Measurements from ENCODE around the gene PPCS.
"Not testable (repeated sequence)": the region's sequence is repeated elsewhere in the genome, so short reads cannot be mapped to it uniquely, and the experiment has no call there.

The PPCS gene

DNA sequence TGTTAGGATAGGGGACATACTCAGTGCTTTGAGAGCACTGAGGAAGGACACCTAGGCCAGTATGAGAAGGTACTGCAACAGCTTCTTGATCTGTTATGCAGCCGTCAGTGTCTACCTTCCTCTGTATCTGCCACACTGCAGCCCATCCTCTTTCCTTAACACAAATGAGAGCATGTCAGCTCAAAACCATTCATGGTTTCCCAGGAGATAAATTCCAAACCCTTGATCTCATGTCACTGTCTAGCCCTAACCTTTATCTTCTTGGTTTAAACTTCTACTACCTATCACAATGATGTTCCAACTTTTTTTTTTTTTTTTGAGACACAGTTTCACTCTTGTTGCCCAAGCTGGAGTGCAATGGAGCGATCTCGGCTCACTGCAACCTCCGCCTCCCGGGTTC lies 1.9 kb upstream of the PPCS start:
- DNase-seq, result no peak

DNA sequence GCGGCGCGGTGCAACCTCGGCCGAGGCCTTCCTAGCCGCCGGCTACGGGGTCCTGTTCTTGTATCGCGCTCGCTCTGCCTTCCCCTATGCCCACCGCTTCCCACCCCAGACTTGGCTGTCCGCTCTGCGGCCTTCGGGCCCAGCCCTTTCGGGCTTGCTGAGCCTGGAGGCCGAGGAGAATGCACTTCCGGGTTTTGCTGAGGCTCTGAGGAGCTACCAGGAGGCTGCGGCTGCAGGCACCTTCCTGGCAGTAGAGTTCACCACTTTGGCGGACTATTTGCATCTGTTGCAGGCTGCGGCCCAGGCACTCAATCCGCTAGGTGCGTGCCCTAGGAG lies 379 bp downstream of the PPCS start:
- peak; percentile 72 for DNase-seq

DNA sequence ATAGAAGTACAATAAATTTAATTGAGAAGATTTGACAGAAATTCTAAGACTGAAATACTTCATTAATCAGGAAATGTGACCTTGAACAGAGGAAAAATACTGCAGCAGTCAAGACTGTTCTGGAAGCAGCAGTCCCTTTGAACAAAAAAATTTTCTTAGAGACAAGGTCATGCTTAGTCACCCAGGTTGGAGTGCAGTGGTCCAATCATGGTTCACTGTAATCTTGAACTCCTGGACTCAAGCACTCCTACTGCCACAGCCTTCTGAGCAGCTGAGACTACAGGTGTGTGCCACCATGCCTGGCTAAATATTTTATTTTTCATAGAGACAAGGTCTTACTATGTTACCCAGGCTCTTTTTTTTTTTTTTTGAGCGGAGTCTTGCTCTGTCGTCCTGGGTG lies 4.9 kb downstream of the PPCS start:
- DNase-seq, result no peak

DNA sequence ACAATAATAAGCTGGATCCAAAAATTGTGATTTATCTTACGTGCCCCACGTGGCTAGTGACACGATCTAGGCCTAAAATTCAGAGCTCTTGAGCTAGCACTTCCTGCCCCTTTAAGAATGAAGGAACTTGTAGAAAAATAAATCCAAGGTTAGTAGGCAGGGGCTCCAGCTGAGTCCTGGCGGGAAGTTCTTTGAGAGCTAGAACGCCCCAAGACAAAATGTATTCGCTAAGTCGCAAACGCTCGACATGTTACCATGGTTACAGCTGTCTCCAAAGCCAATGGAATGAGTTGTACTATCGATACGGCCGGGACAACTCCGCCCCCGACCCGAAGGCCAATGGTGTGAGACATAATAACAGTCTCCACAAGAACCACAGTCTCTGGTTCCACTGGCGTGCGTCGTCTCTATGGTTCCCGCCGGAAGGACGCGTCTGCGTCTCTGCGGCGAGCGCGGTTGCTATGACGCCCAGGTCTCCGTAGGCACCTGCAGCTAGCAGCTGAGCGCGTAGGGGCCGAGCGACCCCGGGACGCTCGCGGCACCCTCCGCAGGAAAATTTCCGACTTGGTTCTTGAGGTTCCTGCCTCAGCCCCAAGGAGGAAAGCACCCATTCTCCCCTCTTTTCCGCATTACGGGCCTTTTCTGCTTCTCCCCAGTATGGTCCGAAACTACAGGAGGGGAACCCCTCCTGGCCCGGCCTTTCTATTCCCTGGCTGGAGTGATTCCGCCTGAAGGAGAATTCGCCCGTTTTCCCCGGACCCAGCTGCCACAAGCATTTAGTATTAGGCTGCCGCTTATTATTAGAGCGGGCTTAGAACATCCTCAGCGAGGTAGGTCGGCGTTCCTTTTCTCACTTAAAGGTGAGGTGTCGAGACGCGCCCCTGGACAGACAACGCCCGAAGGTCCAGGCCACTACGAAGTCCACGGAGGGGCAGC lies 6.8 kb downstream of the PPCS start, which contains the start of gene CCDC30:
Gene CCDC30 (plus strand): TSS at position 459 of the 936 bp plus-strand sequence. CDS start 17,266 bp downstream, outside the sequence.
- DNase-seq, result peak; percentile 98

DNA sequence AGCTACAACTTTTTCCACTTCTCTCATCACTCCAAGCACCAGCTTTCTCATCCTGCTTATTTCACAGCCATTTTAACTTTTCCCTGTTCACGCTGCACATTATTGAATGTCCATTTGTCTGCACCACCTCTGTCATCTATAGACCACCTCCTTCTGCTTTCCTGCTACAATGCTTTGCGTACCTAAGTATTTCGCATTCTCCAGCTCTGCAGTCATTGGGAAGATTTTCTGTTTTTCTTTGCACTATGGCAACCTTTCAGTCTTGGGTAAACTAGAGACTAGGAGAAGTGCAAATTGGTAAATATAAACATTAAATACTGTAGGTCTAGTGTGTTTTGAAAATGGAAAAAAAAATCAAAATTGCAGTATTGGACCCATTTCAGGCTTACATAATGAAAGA lies 7.6 kb downstream of the PPCS start:
- DNase-seq, result no peak

DNA sequence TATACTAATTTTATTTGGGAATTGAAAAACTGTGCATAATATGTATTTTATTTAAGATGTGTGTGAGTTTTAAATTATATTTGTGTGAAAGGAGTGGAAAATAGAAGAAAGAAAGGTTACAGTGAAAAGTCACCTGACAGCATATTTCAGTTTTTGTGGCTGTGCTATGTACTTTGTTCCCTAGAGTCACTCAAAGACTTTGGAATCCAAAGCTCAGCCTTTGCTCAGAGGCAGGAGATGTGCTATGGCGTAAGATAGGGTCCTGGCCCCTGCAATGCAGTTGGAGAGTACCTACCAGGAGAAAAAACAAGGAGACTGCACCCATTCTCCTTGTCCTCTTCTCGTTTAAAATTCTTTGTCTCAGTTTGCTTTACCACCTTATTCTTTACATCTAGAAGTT lies 9.7 kb downstream of the PPCS start:
- DNase-seq, result no peak

DNA sequence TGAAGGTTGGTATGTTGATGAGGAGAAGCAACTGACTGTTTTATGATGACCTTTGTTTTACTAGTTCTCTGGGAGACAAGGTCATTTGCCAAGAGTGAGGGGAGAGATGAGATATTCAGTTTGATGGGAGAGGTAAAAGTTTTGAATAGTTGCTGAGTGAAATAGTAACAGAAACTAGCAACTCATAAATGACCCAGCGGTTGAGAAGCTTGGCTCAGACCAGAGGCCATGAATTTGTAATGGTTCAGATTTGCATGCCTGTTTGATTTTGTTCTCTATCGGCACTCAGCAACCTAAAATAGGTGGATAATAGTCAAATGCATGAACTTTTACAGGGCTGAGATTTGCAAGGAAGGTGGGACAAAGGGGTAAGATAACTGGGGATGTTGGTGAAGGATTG lies 13.4 kb downstream of the PPCS start:
- peak; percentile 5 for DNase-seq

DNA sequence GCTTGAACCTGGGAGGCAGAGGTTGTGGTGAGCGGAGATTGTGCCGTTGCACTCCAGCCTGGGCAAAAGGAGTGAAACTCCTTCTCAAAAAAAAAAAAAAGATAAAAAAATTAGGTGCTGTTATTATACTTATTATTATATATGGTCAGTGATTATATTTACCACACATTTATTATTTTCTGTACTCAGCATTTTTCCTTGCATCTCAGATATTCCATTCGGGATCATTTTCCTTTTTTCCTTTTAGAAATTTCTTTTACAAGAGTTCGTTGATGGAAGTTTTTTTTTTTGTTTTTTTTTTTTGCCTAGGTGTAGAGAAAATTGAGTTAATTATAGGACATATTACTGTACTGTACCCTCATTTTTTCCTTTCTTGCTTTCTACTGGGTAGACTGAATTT lies 20.3 kb downstream of the PPCS start:
- no peak for DNase-seq

DNA sequence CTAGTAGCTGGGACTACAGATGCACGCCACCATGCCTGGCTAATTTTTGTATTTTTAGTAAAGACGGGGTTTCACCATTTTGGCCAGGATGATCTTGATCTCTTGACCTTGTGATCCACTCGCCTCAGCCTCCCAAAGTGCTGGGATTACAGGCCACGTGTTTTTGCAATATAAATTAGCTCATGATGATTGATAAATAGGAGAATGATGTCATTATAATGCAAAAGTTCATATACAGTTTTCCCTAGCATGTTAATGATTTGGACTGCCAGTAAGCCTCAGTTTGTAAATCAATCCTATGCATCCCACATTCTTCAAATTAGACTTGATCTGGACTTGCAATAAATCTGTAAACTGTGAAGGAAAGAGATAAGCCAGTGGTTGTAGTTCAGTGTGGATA lies 21.0 kb downstream of the PPCS start:
- DNase-seq, result not testable (repeated sequence)

DNA sequence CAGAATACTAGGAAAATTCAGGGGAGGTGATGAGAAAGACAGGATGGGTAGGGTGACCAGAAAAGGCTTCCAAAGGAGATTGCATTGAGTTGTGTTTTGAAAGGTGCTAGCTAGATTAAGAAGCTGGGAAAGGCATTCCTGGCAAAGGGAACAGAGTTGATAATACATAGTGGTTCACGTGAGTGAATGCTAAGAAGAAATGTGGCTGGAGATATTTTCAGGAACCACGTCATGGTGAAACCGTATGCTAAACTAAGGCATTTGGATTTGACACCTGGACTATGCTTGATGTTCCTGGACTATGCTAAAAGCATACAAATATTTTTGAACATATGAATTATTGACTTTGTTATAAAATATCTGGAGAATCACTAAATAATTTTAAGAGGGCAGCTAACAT lies 21.4 kb downstream of the PPCS start:
- no peak for DNase-seq

DNA sequence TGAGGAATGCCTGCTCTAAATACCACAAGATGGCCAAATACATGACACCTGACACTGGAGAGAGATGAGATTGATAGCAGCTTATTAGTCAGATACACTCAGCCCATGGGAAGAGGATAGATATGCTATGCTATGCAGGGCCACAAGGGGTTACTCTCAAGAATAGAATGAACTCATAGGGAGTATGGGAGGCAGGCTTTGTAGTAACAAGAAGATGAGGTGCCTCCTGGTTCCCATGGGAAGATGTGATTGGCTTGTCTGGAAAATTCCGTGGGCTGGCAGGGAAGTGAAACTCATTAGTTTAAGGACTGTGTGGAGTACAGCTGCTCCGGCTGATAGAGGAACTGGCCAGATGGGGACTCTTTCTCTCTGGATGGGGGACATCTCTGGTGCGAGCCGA lies 23.3 kb downstream of the PPCS start:
- DNase-seq, result no peak

DNA sequence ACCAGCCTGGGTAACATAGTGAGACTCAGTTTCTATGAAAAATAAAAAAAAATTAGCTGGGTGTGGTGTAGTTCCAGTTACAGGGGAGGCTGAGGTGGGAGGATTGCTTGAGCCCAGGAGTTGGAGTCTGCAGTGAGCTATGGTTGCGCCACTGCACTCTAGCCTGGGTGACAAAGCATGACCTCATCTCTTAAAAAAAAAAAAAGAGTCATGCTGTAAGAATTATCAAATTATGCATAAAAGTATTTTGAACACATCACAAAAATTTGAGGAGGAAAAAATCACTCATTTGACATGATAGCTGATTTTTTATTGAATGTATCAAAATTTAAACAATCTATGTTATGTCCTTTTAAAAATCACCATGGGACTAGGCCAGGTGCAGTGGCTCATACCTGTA lies 24.6 kb downstream of the PPCS start:
- no peak for DNase-seq

DNA sequence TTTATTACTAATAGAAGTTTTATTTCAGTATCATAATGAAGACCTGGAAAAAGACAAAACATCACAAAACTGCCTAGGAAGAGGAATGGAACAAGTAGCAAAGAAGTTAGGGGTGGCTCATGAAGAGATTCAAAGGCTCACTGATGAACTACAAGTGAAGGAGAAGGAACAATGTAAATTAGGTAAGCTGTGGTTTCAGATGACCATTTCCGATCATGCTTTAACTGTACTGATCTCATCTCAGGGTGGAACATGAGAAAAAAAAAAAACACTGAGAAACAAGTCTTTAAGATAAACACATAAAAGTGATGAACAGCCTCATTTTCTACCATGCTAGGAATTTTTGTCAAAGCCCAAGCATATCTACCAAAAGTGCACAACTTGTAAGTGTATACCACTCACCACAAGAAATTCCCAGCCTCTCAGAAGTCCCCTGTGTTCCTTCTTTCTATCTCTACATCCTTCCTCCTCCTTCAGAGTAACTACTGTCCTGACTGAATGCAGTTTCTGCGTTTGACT lies 26.4 kb downstream of the PPCS start:
- no peak for DNase-seq

DNA sequence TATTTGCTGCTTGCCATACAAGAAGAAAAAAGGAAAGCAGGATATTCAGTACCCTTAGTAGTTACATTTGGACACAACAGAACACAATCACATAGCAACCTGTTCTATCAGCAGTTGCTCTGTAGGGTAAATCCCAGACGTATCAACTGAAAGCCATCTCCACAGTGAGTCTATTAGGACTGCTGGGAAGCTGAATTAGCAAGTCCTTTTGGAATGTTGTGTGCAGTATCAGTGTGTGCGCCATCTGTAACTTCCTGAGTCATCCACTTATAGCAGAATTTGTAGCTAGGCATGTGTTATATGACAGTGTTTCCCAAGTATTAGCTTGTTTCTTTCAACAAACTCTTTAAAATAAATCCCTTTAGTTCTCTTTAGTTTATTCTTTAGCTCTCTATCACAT lies 28.0 kb downstream of the PPCS start:
- DNase-seq, result no peak

DNA sequence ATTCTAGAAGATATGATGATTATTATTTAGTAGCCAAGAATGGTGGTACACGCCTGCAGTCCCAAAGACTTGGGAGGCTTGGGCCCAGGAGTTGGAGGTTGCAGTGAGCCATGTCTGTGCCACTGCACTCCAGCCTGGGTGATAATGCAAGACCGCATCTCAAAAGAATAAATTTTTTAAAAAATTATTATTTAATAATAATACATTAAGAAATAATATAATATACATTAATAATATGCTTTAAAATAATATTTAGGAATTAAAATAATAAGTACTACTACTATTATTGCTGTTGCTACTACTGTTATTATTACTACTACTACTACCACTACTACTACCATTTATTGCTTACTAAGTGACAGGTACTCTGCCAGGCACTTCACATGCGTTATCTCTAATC lies 33.9 kb downstream of the PPCS start:
- no peak for DNase-seq

DNA sequence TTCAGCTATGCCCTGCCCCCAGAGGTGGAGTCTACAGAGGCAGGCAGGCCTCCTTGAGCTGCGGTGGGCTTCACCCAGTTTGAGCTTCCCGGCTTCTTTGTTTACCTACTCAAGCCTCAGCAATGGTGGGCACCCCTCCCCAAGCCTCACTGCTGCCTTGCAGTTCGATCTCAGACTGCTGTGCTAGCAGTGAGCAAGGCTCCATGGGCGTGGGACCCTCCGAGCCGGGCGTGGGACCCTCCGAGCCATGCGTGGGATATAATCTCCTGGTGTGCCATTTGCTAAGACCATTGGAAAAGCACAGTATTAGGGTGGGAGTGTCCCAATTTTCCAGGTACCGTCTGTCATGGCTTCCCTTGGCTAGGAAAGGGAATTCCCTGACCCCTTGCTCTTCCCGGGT lies 45.7 kb downstream of the PPCS start:
- DNase-seq, result not testable (repeated sequence)

DNA sequence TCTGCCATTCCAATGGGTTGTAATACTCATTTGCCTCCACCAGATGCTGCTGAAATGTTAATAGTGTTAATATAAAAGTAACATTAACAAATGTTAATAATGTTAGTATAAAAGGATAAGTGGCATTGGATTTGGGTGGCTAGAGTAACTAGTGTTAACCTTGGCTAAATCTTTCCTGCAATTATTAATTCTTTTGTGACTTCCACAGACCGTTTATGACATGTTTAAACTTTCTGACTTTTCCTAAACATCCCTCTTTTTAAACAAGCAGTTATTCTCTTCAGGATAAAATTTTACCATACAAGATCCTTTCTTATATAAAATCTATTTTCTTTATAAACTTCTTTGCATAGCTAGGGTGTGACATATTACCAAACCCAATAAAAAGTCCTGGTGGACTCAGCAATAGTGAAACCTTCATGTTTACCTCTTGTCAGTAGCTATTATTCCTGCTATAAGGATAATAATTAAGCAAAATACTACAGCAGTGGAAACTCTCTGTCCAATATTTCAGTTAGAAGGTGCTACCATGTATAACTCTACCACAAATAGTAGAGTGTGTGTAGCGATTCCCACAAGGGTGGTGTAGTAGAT lies 48.3 kb downstream of the PPCS start:
- DNase-seq, result no peak

DNA sequence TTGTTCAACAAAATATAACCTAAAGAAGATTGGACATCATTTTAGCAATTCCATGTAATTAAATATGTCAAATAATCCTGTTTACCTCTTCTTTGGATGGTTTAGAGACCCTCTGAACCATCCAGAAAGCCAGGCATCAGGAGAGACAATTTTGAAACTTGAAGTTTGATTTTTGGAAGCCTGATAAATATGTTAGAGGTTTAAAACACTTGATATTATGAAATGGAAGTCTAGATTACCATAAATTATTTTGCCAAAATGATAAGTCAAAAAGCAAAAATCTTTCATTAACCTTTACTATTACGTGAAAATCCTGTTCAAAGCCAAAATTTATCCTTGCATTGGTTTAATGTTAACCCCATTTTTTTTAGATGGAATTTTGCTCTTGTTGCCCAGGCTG lies 50.2 kb downstream of the PPCS start:
- no peak for DNase-seq

Measured in activated CD4-positive, alpha-beta T cell treated with anti-CD3 and anti-CD28 coated beads, Interleukin-2, amount 50 U/mL, for 16 hours (primary cell).